Heart right ventricle (tissue), 16 donors: ENCODE data around the gene BMF. TPM values are rescaled to one million over a fixed set of nuclear protein-coding genes. Genes with fewer than 3 reads are reported as not detected.

Source experiments
- ATAC-seq, 8 donors: fragments of 200-7000 bp; cut with Tn5 transposase; one replicate each; pipeline ENCODE4 v1.9.1; 2020; ENCODE audit warnings: mild to moderate bottlenecking in 8 of 8, moderate library complexity in 8 of 8, moderate number of reproducible peaks in 1 of 8
- DNase-seq, 2 donors: peaks; one replicate each; pipeline ENCODE4 v3.0.0-alpha.2; 2020
- H3K27ac ChIP-seq, 10 donors: fragments of 200-600 bp; sonication (generic) in 2 of 10; one replicate each; pipeline versions ENCODE4 v1.5.0 to v1.8.0; 2020 to 2022; ENCODE audit warnings: mild to moderate bottlenecking in 3 of 10
- H3K27me3 ChIP-seq, 7 donors: fragments of 200-600 bp; one replicate each; pipeline ENCODE4 v1.8.0; 2021 to 2022; ENCODE audit warnings: mild to moderate bottlenecking in 2 of 7
- H3K36me3 ChIP-seq, 9 donors: fragments of 200-600 bp; sonication (generic) in 1 of 9; one replicate each; pipeline versions ENCODE4 v1.5.0 to v1.8.0; 2020 to 2022; ENCODE audit warnings: mild to moderate bottlenecking in 2 of 9
- H3K4me1 ChIP-seq, 9 donors: fragments of 200-600 bp; sonication (generic) in 1 of 9; one replicate each; pipeline versions ENCODE4 v1.5.0 to v1.8.0; 2020 to 2022; ENCODE audit warnings: mild to moderate bottlenecking in 4 of 9
- H3K4me3 ChIP-seq, 10 donors: fragments of 200-600 bp; sonication (generic) in 2 of 10; one replicate each; pipeline versions ENCODE4 v1.5.0 to v1.8.0; 2020 to 2022; ENCODE audit warnings: mild to moderate bottlenecking in 7 of 10, moderate library complexity in 2 of 10
- H3K9me3 ChIP-seq, 11 donors: fragments of 200-600 bp in 10 of 11; sonication (generic) in 2 of 11; one replicate each; pipeline versions ENCODE4 v1.5.0 to v1.8.0; 2013 to 2022; ENCODE audit warnings: mild to moderate bottlenecking in 2 of 11, control low read depth in 1 of 11, moderate library complexity in 1 of 11
- WGBS, 2 donors: extraction: QIAGEN DNeasy Blood & Tissue Kit; methylation state at CpG; one replicate each; pipeline ENCODE4 v1.1.7; 2013; ENCODE audit warnings: inconsistent platforms in 1 of 2; 5-methylcytosine and 5-hydroxymethylcytosine counted together
- intact Hi-C, 10 donors: fragments of 100-400 bp; cut with DNase I; formaldehyde crosslinking; loops; one replicate each; pipeline versions ENCODE4 v1.11.1 to v1.14.2; 2022
- polyA plus RNA-seq, 2 donors: library from polyadenylated mRNA; stranded (reverse); fragments of 200-250 nt; gene quantifications; one replicate each; pipeline ENCODE4 v1.2.3, GENCODE V29; 2013
- total RNA-seq, 10 donors: library from RNA; stranded (reverse); fragmentation: NEBNext Ultra II Directional in 3 of 10; extraction: Animal tissue kit (Norgen Biotek cat#: 25700) in 3 of 10; gene quantifications; one replicate each; pipeline versions ENCODE4 v1.2.1 to v1.2.4, GENCODE V29; 2021 to 2023
- TF ChIP-seq, protein P1 (sequence below), 9 donors: fragments of 200-600 bp; sonication (generic) in 2 of 9; IDR thresholded peaks; one replicate each; pipeline versions ENCODE4 v1.5.0 to v1.8.0; 2021 to 2022; ENCODE audit warnings: antibody characterized with exemption in 9 of 9, mild to moderate bottlenecking in 5 of 9, moderate library complexity in 1 of 9
- donor health status: Arrhythmogenic right ventricular cardiomyopathy.
- donor health status: ischemic (EF 13 %, LVEDD 7.1; RV severe dilation, severe dysfunction).
- donor health status: healthy with polysubstance abuse.
- donor health status: DM: no; HTN: yes; CAD: no.
- donor health status: DM: no; HTN: no; CAD: no.
- donor health status: ischemic (EF 25% LVEDD 6.9; RV normal size, moderate dysfunction).
- donor health status: ischemic (EF 25% LVEDD 5.7; RV mildly dilated, moderate dysfunction).
- donor health status: healthy.
- donor health status: DM: yes; HTN: yes; CAD: no.
- donor health status: Ischemic cardiomyopathy.
- donor health status: ischemic (EF 35%, LVEDD 5.7; RV mildly dilated, moderate dysfunction).
- donor health status: nonischemic (EF 11% LVEDD 7.7; RV severe dilation, severe dysfunction).
- donor health status: DM: yes; HTN: yes; CAD: no.
- donor health status: PGD.
- donor health status: ischemic (EF 29% LVEDD 5.4; RV normal size, mild dysfunction).
- donor health status: nonischemic (EF 23%, LVEDD 6.1; RV moderate dilation, normal function).

Gene BMF
- total and polyA plus RNA-seq, 12 donors: 0.92 to 10.2 (median 3.0) TPM

DNA sequence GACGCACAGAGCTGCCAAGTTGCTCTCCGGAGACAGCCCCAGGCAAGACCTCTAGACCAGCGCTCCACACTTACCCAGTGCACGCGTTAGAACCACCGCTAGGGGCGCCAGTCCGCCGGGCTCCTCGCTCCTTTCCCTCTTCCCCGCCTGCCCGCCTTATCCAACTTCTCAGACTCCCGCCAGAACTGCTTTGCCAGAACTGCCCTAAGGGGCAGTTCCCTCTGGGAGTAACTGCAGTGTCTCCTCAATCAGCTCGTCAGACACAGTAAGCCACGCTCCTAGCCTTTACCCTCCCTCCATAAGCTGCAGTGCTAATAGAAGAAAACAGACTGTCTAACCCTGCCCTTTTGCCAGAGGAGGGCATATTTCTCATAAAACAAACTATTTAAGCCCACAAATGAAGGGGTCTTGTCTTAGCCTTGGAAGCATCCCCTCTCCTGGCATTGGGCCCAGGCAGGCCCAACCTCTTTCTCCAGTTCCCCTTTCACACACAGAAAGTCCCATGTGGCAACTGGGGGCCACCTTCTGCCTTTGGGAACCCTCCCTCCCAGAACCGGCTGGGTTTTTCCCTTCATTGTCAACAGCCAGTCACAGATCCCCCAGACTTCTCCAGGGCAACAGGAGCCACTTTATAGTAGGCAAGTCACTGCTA lies 3.7 kb downstream of the BMF start:
- intact Hi-C loops: loop anchor here (1.0 to 10.0 kb wide), 7 partner anchors 36 to 58 kb away; partner anchors contain the start of gene BUB1B (in 3 of the 10)
- TF ChIP-seq, protein P1, sequence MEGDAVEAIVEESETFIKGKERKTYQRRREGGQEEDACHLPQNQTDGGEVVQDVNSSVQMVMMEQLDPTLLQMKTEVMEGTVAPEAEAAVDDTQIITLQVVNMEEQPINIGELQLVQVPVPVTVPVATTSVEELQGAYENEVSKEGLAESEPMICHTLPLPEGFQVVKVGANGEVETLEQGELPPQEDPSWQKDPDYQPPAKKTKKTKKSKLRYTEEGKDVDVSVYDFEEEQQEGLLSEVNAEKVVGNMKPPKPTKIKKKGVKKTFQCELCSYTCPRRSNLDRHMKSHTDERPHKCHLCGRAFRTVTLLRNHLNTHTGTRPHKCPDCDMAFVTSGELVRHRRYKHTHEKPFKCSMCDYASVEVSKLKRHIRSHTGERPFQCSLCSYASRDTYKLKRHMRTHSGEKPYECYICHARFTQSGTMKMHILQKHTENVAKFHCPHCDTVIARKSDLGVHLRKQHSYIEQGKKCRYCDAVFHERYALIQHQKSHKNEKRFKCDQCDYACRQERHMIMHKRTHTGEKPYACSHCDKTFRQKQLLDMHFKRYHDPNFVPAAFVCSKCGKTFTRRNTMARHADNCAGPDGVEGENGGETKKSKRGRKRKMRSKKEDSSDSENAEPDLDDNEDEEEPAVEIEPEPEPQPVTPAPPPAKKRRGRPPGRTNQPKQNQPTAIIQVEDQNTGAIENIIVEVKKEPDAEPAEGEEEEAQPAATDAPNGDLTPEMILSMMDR (IDR thresholded peaks at IDR 0.05): peak; percentile 94 to 98 (median 98)
- Histone ChIP-seq H3K4me3 (peak overlapping the region in 4 of 10 donors; percentile 4 to 20 (median 6)), H3K27me3 (no peaks in the 10 kb centered on the region), H3K36me3 (peaks cover 0 to 13% (median 0%) of the 10 kb centered on the region in 9 donors), H3K27ac (peak overlapping the region in 9 of 10 donors; percentile 2 to 95 (median 62)), H3K9me3 (no peaks in the 10 kb centered on the region), H3K4me1 (peaks cover 21 to 88% (median 73%) of the 10 kb centered on the region in 9 donors)
- peak; percentile 56 to 74 (median 64) for ATAC-seq
- WGBS, 2 donors: 2 to 4% methylated on average over 16 of the region's 16 CpGs
- DNase-seq: peak; percentile 92 to 94

- DNase-seq: no peak
- Histone ChIP-seq H3K4me1 (peaks cover 22 to 92% (median 79%) of the 10 kb centered on the region in 9 donors), H3K4me3 (peak overlapping the region in 3 of 10 donors; percentile 4 to 20 (median 6)), H3K27me3 (no peaks in the 10 kb centered on the region), H3K9me3 (no peaks in the 10 kb centered on the region), H3K27ac (peak overlapping the region in 7 of 10 donors; percentile 32 to 95 (median 84)), H3K36me3 (peaks cover 0 to 13% (median 0%) of the 10 kb centered on the region in 9 donors)
- WGBS, 2 donors: 43 to 52% methylated on average over 8 of the region's 8 CpGs
- no peak for ATAC-seq
- intact Hi-C loops: loop anchor here in 5 of 10 donors (1.0 to 10.0 kb wide), 5 partner anchors 35 to 57 kb away; no protein-coding TSS in a partner anchor
- TF ChIP-seq, protein P1 (IDR thresholded peaks at IDR 0.05): no peak
Measured at GRCh38 chr15:40104296-40104864, 4.3 kb downstream of the BMF start.

- Histone ChIP-seq H3K9me3 (no peaks in the 10 kb centered on the region), H3K36me3 (peaks cover 0 to 13% (median 0%) of the 10 kb centered on the region in 9 donors), H3K27ac (peak overlapping the region; percentile 66 to 95 (median 84)), H3K4me1 (peaks cover 27 to 94% (median 80%) of the 10 kb centered on the region in 9 donors), H3K27me3 (no peaks in the 10 kb centered on the region), H3K4me3 (peak overlapping the region in 2 of 10 donors; percentile 5 to 21)
- 66 to 73% methylated on average over 7 of the region's 7 CpGs for WGBS, 2 donors
- TF ChIP-seq, protein P1 (IDR thresholded peaks at IDR 0.05): no peak
- ATAC-seq: no peak
- intact Hi-C loops: loop anchor here in 5 of 10 donors (1.0 to 10.0 kb wide), 5 partner anchors 35 to 57 kb away; no protein-coding TSS in a partner anchor
- DNase-seq: no peak
Measured at GRCh38 chr15:40103864-40104271, 4.8 kb downstream of the BMF start.
